ENCODE measurements around the gene COP1. TPM values are rescaled to one million over a fixed set of nuclear protein-coding genes. Genes with fewer than 3 reads are reported as not detected.

Gene COP1
- polyA plus RNA-seq, 3 donors: 44.0 to 74.2 (median 68.6) TPM

GRCh38 chr1:175969231-175969630, 237.9 kb downstream of the COP1 start:
- H3K27ac Mint-ChIP-seq: no peak overlapping the region
- no peak for TF ChIP-seq CTCF (IDR thresholded peaks at IDR 0.05)

GRCh38 chr1:175968486-175969172, 238.5 kb downstream of the COP1 start:
- no peak overlapping the region for H3K27ac Mint-ChIP-seq
- Histone ChIP-seq H3K79me2 (ENCODE audit: insufficient read depth, low read length) (no peaks in the 10 kb centered on the region), H3K4me3 (replicated peaks in 1 of 3; ENCODE audit: low read depth in 2 of 3, low read length in 3 of 3) (no peak overlapping the region), H3K36me3 (replicated peaks in 1 of 2; ENCODE audit: control insufficient read depth in 1 of 2, insufficient read depth in 2 of 2, low read length in 2 of 2) (peaks cover 34 to 93% of the 10 kb centered on the region in 2 donors), H3K4me2 (replicated peaks; ENCODE audit: extremely low read depth, low read length, poor library complexity, severe bottlenecking) (no peak overlapping the region), H3K27ac (ENCODE audit: low read depth in 1 of 2, low read length in 2 of 2) (no peak overlapping the region), H2AFZ (ENCODE audit: insufficient read depth, low read depth, low read length, poor library complexity, severe bottlenecking) (no peak overlapping the region), H3K9me3 (replicated peaks in 1 of 2; ENCODE audit: control insufficient read depth in 1 of 2, insufficient read depth in 1 of 2, low read length in 2 of 2) (no peaks in the 10 kb centered on the region), H3K9ac (ENCODE audit: insufficient read depth, low read length, poor library complexity, severe bottlenecking) (no peak overlapping the region), H3K4me1 (ENCODE audit: control insufficient read depth in 1 of 2, insufficient read depth in 2 of 2, low read length in 2 of 2) (no peaks in the 10 kb centered on the region), H4K20me1 (ENCODE audit: insufficient read depth, low read length) (peaks cover 28% of the 10 kb centered on the region), H3K27me3 (ENCODE audit: control insufficient read depth in 2 of 2, insufficient read depth in 2 of 2, low read length in 2 of 2) (no peaks in the 10 kb centered on the region)
- H3K27me3 Mint-ChIP-seq (ENCODE audit: low read depth in 3 of 3): no peaks in the 10 kb centered on the region
- H3K4me3 Mint-ChIP-seq: no peak overlapping the region
- H3K9me3 Mint-ChIP-seq: no peaks in the 10 kb centered on the region
- no CpG with 5 or more reads among the region's 3 CpGs for WGBS (ENCODE audit: insufficient coverage)
- no peak for DNase-seq
- intact Hi-C loops (cut with micrococcal nuclease): no loop called here
- no peak for TF ChIP-seq CTCF (IDR thresholded peaks at IDR 0.05)
- peaks cover 1% of the 10 kb centered on the region for H3K4me1 Mint-ChIP-seq
- H3K36me3 Mint-ChIP-seq: peaks cover 33 to 47% of the 10 kb centered on the region in 2 donors

More at GRCh38 chr1:175969231-175969630, 237.9 kb downstream of the COP1 start:
- no peaks in the 10 kb centered on the region for H3K79me2 ChIP-seq (ENCODE audit: insufficient read depth, low read length)
- no peak overlapping the region for H2AFZ ChIP-seq (ENCODE audit: insufficient read depth, low read depth, low read length, poor library complexity, severe bottlenecking)
- peaks cover 40 to 93% of the 10 kb centered on the region in 2 donors for H3K36me3 ChIP-seq (replicated peaks in 1 of 2; ENCODE audit: control insufficient read depth in 1 of 2, insufficient read depth in 2 of 2, low read length in 2 of 2)
- DNase-seq: no peak
- no peak overlapping the region for H3K4me2 ChIP-seq (replicated peaks; ENCODE audit: extremely low read depth, low read length, poor library complexity, severe bottlenecking)
- Mint-ChIP-seq H3K4me1 (no peaks in the 10 kb centered on the region), H3K27me3 (ENCODE audit: low read depth in 3 of 3) (no peaks in the 10 kb centered on the region), H3K4me3 (no peak overlapping the region), H3K36me3 (peaks cover 35 to 53% of the 10 kb centered on the region in 2 donors), H3K9me3 (no peaks in the 10 kb centered on the region)
- H3K4me1 ChIP-seq (ENCODE audit: control insufficient read depth in 1 of 2, insufficient read depth in 2 of 2, low read length in 2 of 2): no peaks in the 10 kb centered on the region
- no peaks in the 10 kb centered on the region for H3K27me3 ChIP-seq (ENCODE audit: control insufficient read depth in 2 of 2, insufficient read depth in 2 of 2, low read length in 2 of 2)
- H3K9ac ChIP-seq (ENCODE audit: insufficient read depth, low read length, poor library complexity, severe bottlenecking): no peak overlapping the region
- no peak overlapping the region for H3K27ac ChIP-seq (ENCODE audit: low read depth in 1 of 2, low read length in 2 of 2)
- H3K9me3 ChIP-seq (replicated peaks in 1 of 2; ENCODE audit: control insufficient read depth in 1 of 2, insufficient read depth in 1 of 2, low read length in 2 of 2): no peaks in the 10 kb centered on the region
- H4K20me1 ChIP-seq (ENCODE audit: insufficient read depth, low read length): peaks cover 29% of the 10 kb centered on the region
- intact Hi-C loops (cut with micrococcal nuclease): no loop called here
- no peak overlapping the region for H3K4me3 ChIP-seq (replicated peaks in 1 of 3; ENCODE audit: low read depth in 2 of 3, low read length in 3 of 3)

Measured in CD14-positive monocyte (primary cell).